Transverse colon (tissue), 4 donors: ENCODE results near the gene GMDS.

Source experiments
- CTCF ChIP-seq, 5 experiments: fragments of 200-600 bp in 3 of 5; fragments of 450-650 bp in 2 of 5; sonication (generic) in 3 of 5; IDR thresholded peaks; 1 replicate in 2 of 5; 2 replicates in 3 of 5; pipeline ENCODE4 v1.5.1; 2016 to 2017; ENCODE audit warnings: antibody characterized with exemption in 5 of 5, inconsistent platforms in 3 of 5, mild to moderate bottlenecking in 2 of 5, moderate library complexity in 1 of 5
- POLR2A ChIP-seq: fragments of 450-650 bp; IDR thresholded peaks from one replicate; pipeline ENCODE4 v1.6.1; 2016; ENCODE audit warnings: antibody characterized with exemption, mild to moderate bottlenecking, moderate library complexity
- POLR2AphosphoS5 ChIP-seq, 3 donors: sonication (generic); formaldehyde crosslinking; IDR thresholded peaks; one replicate each; pipeline ENCODE4 v1.6.1; 2016; ENCODE audit warnings: antibody characterized with exemption in 3 of 3

- no peak for TF ChIP-seq POLR2A
- TF ChIP-seq POLR2AphosphoS5 (IDR thresholded peaks at IDR 0.05), result no peak
- no peak for TF ChIP-seq CTCF (IDR thresholded peaks at IDR 0.05)
Observed at GRCh38 chr6:1664329-1664728, 581.1 kb downstream of the GMDS start.
